OCI-LY1 (cell line): ENCODE results near the gene ERICH3.

Source experiments
- H2AFZ ChIP-seq: fragments of 200-600 bp; sonication (generic), shearing (Covaris generic); 2 replicates; pipeline ENCODE4 v1.6.0; 2014; ENCODE audit warnings: antibody characterized with exemption, mild to moderate bottlenecking, low read length
- H3F3A ChIP-seq: fragments of 200-600 bp; sonication (generic), shearing (Covaris generic); 2 replicates; pipeline ENCODE4 v1.6.0; 2014; ENCODE audit warnings: mild to moderate bottlenecking, antibody characterized with exemption, low read length, moderate library complexity; ENCODE audit not compliant: insufficient read depth
- H3K27ac ChIP-seq: fragments of 200-600 bp; sonication (generic); 2 replicates; pipeline ENCODE4 v1.5.1; 2014; ENCODE audit warnings: low read length, mixed run types, mild to moderate bottlenecking, low read depth; ENCODE audit not compliant: poor library complexity, severe bottlenecking
- H3K27me3 ChIP-seq: fragments of 200-600 bp; sonication (generic); 2 replicates; pipeline ENCODE4 v1.6.0; 2014; ENCODE audit warnings: antibody characterized with exemption, mild to moderate bottlenecking, low read length, moderate library complexity; ENCODE audit not compliant: insufficient read depth
- H3K36me3 ChIP-seq: fragments of 200-600 bp; sonication (generic); 2 replicates; pipeline ENCODE4 v1.6.1; 2014; ENCODE audit warnings: mild to moderate bottlenecking, antibody characterized with exemption, low read length, moderate library complexity, mixed read lengths; ENCODE audit not compliant: insufficient read depth
- H3K4me1 ChIP-seq: fragments of 200-600 bp; sonication (generic); 2 replicates; pipeline ENCODE4 v1.5.1; 2014; ENCODE audit warnings: mild to moderate bottlenecking, low read length, moderate library complexity; ENCODE audit not compliant: insufficient read depth, severe bottlenecking
- H3K4me2 ChIP-seq: fragments of 200-600 bp; sonication (generic), shearing (Covaris generic); 2 replicates; pipeline ENCODE4 v1.6.1; 2014; ENCODE audit warnings: low read length
- H3K4me3 ChIP-seq: fragments of 200-600 bp; sonication (generic); 2 replicates; pipeline ENCODE4 v1.5.1; 2014; ENCODE audit warnings: low read length, low read depth, mild to moderate bottlenecking, mixed read lengths; ENCODE audit not compliant: poor library complexity, severe bottlenecking
- H3K79me2 ChIP-seq: fragments of 200-600 bp; shearing (Covaris generic); 2 replicates; pipeline ENCODE4 v1.6.1; 2016; ENCODE audit warnings: mixed run types, low read length, mixed read lengths; ENCODE audit not compliant: insufficient read depth
- H3K9ac ChIP-seq: fragments of 200-600 bp; sonication (generic), shearing (Covaris generic); 2 replicates; pipeline ENCODE4 v1.6.1; 2014; ENCODE audit warnings: mild to moderate bottlenecking, low read length, mixed read lengths
- H3K9me2 ChIP-seq: fragments of 200-600 bp; sonication (generic), shearing (Covaris generic); 2 replicates; pipeline ENCODE4 v1.6.1; 2014; ENCODE audit warnings: low read depth, mild to moderate bottlenecking, low read length, mixed read lengths
- H3K9me3 ChIP-seq: fragments of 200-600 bp; shearing (Covaris generic); 2 replicates; pipeline ENCODE4 v1.6.1; 2014; ENCODE audit warnings: low read length, mixed read lengths
- H4K20me1 ChIP-seq: fragments of 200-600 bp; sonication (generic), shearing (Covaris generic); 2 replicates; pipeline ENCODE4 v1.6.0; 2016; ENCODE audit warnings: mild to moderate bottlenecking, low read length; ENCODE audit not compliant: insufficient read depth
- EZH2 ChIP-seq: fragments of 200-600 bp; sonication (generic), shearing (Covaris generic); IDR thresholded peaks from 2 replicates; pipeline ENCODE4 v1.8.0; 2017; ENCODE audit warnings: borderline replicate concordance, mixed run types, mild to moderate bottlenecking, antibody characterized with exemption, low read length, moderate library complexity, mixed read lengths
- TF ChIP-seq, protein P1 (sequence below): fragments of 200-600 bp; sonication (generic), shearing (Covaris generic); IDR thresholded peaks from 2 replicates; pipeline ENCODE4 v1.5.1; 2017; ENCODE audit warnings: mild to moderate bottlenecking, antibody characterized with exemption, low read length, moderate library complexity, mixed read lengths

ERICH3 gene, protein sequence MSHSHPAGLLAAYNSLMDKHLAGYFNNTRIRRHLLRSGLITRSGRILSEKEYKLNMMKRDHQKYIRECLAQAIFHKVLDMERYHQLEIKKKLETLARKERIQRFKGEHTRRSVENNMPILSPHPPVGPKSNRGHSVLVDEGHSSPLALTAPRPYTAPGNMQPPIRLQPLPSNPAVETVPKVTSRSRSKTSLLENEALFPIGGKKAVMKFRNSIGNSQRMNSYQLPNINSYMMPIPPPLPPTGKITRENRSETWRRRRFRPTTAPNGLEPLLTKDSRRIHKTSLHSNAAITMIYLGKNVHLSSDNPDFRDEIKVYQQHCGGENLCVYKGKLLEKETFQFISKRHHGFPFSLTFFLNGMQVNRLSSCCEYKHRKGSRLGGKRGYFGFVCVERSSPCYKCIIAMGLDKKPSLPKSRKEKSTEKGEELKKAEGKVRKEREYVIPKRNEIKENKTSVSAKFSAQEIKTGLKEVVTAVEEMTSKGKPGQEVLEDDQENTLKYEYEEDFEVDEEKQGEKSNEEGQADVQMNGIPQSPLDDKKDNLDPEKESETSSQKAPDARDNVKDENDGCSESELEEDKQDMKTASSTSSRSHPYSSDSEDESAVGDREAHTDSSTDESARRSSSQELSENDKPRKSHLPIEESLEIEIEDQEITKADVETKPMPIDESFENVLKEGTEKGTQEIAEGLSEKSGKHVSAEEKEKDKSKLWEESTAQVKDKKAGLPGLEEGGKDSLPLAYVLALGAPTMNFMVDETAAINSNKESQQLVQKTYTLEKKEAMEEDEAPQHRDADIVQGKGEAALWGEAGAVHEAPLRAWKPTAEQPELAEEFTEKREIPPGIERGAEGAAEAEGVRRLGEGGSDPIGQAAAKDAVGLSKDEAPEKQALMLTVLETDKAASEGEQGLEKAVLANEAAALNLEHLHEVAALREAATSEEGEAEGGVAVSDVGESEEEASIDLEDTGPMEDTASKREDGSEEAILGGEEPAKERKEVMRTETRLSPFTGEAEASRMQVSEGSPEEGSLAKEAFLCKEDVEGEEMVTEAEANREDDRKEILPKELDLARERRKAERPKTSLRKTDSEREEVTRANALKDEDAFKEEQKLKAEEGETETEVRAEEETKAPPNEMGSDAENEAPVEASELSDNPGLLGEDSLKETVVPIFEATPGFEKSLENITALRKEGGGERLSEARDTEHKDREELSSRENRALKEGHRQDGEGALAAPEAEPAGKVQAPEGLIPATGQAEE (N-terminal part only)

DNA sequence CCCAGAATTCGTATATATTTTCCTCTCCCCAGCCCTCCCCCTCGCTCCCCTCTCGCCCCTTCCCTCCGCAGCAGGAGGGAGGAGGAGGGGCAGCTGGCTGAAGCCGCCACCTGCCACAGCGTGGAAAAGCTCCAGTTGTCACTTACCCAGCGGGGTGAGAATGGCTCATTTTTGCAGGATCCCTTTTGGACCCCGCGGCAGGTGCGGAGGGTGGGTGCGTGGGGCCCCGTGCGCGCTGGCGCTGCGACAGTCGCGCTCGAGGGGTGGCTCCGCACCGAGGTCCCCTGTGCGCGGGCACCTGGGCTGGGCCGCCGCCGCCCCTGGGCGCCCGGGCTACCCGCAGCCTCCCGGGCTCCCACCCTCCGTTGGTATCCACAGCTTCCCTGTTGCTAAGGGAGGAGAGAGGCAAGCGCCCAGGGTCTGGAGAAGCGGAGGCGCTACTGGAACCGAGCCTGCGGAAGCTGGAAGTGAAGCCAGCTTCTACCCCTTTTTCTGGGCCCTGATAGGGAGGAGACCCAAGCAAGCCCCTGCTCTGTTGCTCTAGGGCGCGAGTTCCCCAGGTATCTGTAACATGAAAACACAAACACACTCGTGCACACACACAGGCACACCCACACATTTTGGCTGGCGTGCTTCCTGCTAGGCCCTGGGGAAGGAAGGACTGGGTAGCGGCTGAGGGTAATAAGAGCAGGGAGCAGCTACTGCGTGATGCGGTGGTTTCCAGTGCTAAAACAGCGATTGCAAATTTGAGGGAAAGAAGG lies at the start of gene ERICH3:
ERICH3 (minus strand) TSS at position 442 of the 761 bp plus-strand sequence; CDS start at position 169, 273 bp downstream.
- Histone ChIP-seq H3K9me2 (no peaks in the 10 kb centered on the region), H3K4me1 (no peaks in the 10 kb centered on the region), H3K36me3 (no peaks in the 10 kb centered on the region), H3K9me3 (no peaks in the 10 kb centered on the region), H3K4me3 (no peak within 1 kb of the TSS), H3F3A (no peaks in the 10 kb centered on the region), H3K9ac (no peak within 1 kb of the TSS), H3K4me2 (no peak within 1 kb of the TSS), H3K27ac (no peak within 1 kb of the TSS), H3K79me2 (no peaks in the 10 kb centered on the region), H3K27me3 (no peaks in the 10 kb centered on the region), H2AFZ (no peak within 1 kb of the TSS), H4K20me1 (no peaks in the 10 kb centered on the region)
- no peak for TF ChIP-seq EZH2
- TF ChIP-seq, protein P1, sequence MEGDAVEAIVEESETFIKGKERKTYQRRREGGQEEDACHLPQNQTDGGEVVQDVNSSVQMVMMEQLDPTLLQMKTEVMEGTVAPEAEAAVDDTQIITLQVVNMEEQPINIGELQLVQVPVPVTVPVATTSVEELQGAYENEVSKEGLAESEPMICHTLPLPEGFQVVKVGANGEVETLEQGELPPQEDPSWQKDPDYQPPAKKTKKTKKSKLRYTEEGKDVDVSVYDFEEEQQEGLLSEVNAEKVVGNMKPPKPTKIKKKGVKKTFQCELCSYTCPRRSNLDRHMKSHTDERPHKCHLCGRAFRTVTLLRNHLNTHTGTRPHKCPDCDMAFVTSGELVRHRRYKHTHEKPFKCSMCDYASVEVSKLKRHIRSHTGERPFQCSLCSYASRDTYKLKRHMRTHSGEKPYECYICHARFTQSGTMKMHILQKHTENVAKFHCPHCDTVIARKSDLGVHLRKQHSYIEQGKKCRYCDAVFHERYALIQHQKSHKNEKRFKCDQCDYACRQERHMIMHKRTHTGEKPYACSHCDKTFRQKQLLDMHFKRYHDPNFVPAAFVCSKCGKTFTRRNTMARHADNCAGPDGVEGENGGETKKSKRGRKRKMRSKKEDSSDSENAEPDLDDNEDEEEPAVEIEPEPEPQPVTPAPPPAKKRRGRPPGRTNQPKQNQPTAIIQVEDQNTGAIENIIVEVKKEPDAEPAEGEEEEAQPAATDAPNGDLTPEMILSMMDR, result no peak

DNA sequence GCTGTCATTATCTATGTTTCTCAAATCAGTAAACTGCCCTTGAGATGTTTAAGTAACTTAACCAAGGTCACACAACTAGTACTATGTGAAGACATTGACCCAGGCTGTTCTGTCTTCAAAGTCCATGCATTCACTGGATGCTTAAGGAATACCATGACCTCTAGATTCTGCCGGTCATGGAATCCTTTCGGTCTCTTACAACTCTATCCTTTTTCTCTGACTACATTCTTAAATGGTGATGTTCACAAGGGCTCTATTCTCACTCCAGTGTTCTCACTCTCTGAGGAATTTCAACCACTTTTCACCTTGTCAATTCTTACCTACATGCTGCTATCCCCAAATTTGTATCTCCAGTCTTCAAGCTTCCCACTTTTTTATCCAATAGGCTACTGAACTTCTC lies 44.0 kb upstream of the ERICH3 start:
- Histone ChIP-seq H3K4me3 (no peak overlapping the region), H3K9me2 (no peaks in the 10 kb centered on the region), H3K4me2 (no peak overlapping the region), H3K27me3 (no peaks in the 10 kb centered on the region), H3K27ac (no peak overlapping the region), H3F3A (no peaks in the 10 kb centered on the region), H3K79me2 (no peaks in the 10 kb centered on the region), H3K9me3 (no peaks in the 10 kb centered on the region), H3K9ac (no peak overlapping the region), H3K4me1 (no peaks in the 10 kb centered on the region), H3K36me3 (peaks cover 25% of the 10 kb centered on the region; the same call in 1 of the 2 replicates), H4K20me1 (no peaks in the 10 kb centered on the region), H2AFZ (no peak overlapping the region)
- TF ChIP-seq EZH2, result no peak
- TF ChIP-seq, protein P1, result no peak

DNA sequence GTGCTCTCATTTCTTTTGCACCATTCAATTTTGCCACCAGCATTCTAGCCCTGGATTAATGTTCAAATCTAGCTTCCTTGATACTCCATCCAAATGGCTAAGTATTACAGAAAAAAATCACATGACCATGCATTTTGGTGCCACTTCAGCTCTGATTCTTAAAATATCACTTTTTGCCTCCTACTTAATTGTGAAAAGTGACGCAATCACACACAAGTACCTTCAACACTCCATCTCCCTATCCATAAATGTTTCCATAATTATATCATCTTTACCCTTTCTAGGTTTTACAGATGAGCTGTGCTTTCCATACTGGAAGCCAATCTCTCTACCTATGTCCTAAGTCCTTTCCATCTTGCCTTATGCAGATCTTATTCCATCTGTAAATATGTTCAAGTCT lies 43.2 kb upstream of the ERICH3 start:
- Histone ChIP-seq H3F3A (no peaks in the 10 kb centered on the region), H3K36me3 (peaks cover 22% of the 10 kb centered on the region; the same call in 1 of the 2 replicates), H3K79me2 (no peaks in the 10 kb centered on the region), H3K4me1 (no peaks in the 10 kb centered on the region), H3K27me3 (no peaks in the 10 kb centered on the region), H2AFZ (no peak overlapping the region), H3K9me2 (no peaks in the 10 kb centered on the region), H3K27ac (no peak overlapping the region), H3K4me2 (no peak overlapping the region), H4K20me1 (no peaks in the 10 kb centered on the region), H3K9ac (no peak overlapping the region), H3K9me3 (no peaks in the 10 kb centered on the region), H3K4me3 (no peak overlapping the region)
- TF ChIP-seq, protein P1, result no peak
- TF ChIP-seq EZH2, result no peak
